ENCODE results near the gene C8G. TPM values are rescaled to one million over a fixed set of nuclear protein-coding genes. Genes with fewer than 3 reads are reported as not detected.
A peak's percentile ranks its signal among the peaks of the same experiment; 100 is the strongest.

Gene C8G
- total RNA-seq (3.4 and 10.8 TPM in 2 replicates), polyA plus RNA-seq (1.2 and 4.4 TPM in 2 replicates)

DNA sequence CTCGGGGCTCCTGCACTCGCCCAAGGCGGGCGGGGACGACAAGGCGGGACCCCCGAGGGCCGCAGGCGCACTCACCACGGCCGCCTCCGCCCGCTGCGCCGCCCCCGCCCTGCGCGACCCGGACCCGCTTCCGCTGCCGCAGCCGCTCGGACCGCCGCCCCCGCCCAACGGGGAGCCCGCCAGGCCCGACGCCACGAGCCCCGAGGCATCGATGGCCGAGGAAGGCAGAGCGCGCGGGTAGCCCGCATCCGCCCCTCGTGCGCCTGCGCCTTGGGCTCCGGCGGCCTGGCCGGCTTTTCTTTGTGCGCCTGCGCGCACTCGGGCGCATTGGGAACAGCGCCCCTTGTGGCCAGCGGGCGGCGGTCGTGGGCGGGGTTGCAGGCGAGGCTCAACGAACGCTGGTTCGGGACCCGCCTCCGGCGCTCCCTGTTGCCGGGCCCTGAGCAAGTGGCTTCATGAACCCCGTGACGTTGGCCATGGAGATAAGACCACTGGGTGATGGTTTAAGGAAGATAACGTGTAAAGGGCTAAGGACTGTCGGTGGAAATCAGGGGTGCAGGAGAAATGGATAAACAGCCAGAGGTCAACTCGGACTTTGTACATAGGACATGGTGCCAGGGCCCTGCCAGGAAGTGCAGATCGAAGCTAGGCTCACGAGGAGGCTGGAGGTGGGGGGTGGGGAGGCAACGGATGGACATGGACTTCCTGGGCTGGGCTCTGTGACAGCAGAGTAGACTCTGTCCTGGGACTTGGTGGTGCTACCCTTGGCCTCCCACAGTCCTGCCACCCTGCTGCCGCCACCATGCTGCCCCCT lies at the start of gene C8G, which contains the start of gene FBXW5:
Gene C8G (plus strand): TSS at position 725 of the 814 bp plus-strand sequence. CDS start 78 bp downstream, at position 803.
Gene FBXW5 (minus strand): TSS at position 220 of the 814 bp plus-strand sequence. CDS start 655 bp downstream, outside the sequence.
- peak within 1 kb of the TSS; percentile 77 for H3K4me3 ChIP-seq
- DNase-seq (ENCODE audit: low read depth in 1 of 2, low spot score in 1 of 2), result peak; percentile 96 to 97
- H3K9me3 ChIP-seq (ENCODE audit: low read depth), result no peaks in the 10 kb centered on the region
- H3K36me3 ChIP-seq, result peaks cover 26% of the 10 kb centered on the region
- H3K27ac ChIP-seq, result peak within 1 kb of the TSS; percentile 85
- peaks cover 7% of the 10 kb centered on the region for H3K4me1 ChIP-seq (ENCODE audit: low read depth)
- H3K27me3 ChIP-seq, result no peaks in the 10 kb centered on the region
- TF ChIP-seq, protein P1, sequence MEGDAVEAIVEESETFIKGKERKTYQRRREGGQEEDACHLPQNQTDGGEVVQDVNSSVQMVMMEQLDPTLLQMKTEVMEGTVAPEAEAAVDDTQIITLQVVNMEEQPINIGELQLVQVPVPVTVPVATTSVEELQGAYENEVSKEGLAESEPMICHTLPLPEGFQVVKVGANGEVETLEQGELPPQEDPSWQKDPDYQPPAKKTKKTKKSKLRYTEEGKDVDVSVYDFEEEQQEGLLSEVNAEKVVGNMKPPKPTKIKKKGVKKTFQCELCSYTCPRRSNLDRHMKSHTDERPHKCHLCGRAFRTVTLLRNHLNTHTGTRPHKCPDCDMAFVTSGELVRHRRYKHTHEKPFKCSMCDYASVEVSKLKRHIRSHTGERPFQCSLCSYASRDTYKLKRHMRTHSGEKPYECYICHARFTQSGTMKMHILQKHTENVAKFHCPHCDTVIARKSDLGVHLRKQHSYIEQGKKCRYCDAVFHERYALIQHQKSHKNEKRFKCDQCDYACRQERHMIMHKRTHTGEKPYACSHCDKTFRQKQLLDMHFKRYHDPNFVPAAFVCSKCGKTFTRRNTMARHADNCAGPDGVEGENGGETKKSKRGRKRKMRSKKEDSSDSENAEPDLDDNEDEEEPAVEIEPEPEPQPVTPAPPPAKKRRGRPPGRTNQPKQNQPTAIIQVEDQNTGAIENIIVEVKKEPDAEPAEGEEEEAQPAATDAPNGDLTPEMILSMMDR (IDR thresholded peaks at IDR 0.05; ENCODE audit: low read depth, low read length), result peak; percentile 90

DNA sequence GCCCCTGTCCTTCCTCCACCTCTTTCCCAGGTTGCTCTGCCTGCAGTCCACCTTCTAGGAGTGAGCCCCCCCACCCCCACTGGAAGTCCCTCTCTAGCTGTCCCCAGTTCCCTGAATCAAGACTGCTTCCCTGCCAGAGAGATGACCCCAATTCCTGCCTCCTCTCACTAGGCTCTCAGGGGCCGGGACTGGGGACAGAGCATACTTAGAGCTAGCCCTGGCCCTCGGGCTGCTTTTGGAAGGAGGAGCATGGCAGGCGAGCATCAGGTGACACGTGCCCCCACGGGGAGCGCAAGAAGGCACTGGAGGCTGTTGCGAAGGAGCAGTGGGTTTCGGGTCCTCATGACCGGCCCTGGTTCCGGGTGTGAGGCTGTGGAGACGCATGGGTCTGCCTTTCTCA lies 49.0 kb upstream of the C8G start:
- TF ChIP-seq, protein P1 (IDR thresholded peaks at IDR 0.05; ENCODE audit: low read depth, low read length), result no peak
- H3K27ac ChIP-seq, result no peak overlapping the region
- H3K36me3 ChIP-seq, result peaks cover 13% of the 10 kb centered on the region
- no peaks in the 10 kb centered on the region for H3K27me3 ChIP-seq
- H3K9me3 ChIP-seq (ENCODE audit: low read depth), result no peaks in the 10 kb centered on the region
- DNase-seq (ENCODE audit: low read depth in 1 of 2, low spot score in 1 of 2), result no peak
- no peak overlapping the region for H3K4me3 ChIP-seq
- no peaks in the 10 kb centered on the region for H3K4me1 ChIP-seq (ENCODE audit: low read depth)

DNA sequence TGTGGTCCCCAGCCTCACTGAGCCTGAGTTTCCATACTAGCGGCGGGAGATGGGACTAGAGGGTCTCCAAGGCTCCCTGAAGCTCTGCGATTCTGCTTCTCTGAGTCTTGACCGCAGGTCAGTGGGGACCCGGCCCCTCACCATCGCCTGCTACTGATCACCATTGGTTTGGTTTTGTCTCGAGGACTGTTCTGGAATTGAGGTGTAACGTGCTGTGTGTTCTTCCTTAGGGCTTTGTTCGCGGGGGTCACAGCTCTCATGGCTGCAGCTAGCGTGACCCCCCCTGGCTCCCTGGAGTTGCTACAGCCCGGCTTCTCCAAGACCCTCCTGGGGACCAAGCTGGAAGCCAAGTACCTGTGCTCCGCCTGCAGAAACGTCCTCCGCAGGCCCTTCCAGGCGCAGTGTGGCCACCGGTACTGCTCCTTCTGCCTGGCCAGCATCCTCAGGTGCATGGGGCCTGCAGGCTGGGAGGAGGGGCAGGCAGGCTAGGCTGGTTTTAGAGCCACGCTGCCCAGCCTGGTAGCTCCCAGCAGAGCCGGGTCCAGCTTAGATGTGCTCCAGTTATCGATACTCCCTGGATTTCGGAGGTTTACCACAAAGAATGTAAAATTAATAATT lies 46.5 kb upstream of the C8G start:
- Histone ChIP-seq H3K27ac (no peak overlapping the region), H3K36me3 (peaks cover 13% of the 10 kb centered on the region), H3K4me1 (ENCODE audit: low read depth) (no peaks in the 10 kb centered on the region), H3K27me3 (no peaks in the 10 kb centered on the region), H3K9me3 (ENCODE audit: low read depth) (no peaks in the 10 kb centered on the region), H3K4me3 (no peak overlapping the region)
- TF ChIP-seq, protein P1 (IDR thresholded peaks at IDR 0.05; ENCODE audit: low read depth, low read length), result no peak
- DNase-seq (ENCODE audit: low read depth in 1 of 2, low spot score in 1 of 2), result no peak

DNA sequence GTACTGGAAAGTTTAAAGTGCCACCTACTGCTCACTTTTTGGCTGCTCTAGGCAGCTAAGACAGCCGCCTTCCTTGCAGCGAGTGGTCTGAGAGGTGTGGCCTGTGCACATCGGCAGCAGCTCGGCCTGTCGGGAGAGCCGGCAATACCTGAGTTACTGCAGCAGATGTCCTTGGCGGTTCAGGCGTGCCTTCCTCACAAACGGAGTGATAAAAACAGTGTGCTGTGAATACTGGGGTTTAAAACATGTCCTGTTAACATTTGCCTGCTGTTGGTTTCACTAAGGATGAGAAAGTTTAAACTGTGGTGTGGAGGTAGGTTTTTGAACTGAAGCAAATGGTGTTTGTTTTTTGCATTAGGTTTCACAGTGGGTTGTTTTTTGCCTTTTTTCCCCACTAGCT lies 45.8 kb upstream of the C8G start:
- Histone ChIP-seq H3K36me3 (peaks cover 13% of the 10 kb centered on the region), H3K27me3 (no peaks in the 10 kb centered on the region), H3K4me3 (no peak overlapping the region), H3K4me1 (ENCODE audit: low read depth) (no peaks in the 10 kb centered on the region), H3K27ac (peak overlapping the region; percentile 51), H3K9me3 (ENCODE audit: low read depth) (no peaks in the 10 kb centered on the region)
- TF ChIP-seq, protein P1 (IDR thresholded peaks at IDR 0.05; ENCODE audit: low read depth, low read length), result no peak
- DNase-seq (ENCODE audit: low read depth in 1 of 2, low spot score in 1 of 2), result no peak

DNA sequence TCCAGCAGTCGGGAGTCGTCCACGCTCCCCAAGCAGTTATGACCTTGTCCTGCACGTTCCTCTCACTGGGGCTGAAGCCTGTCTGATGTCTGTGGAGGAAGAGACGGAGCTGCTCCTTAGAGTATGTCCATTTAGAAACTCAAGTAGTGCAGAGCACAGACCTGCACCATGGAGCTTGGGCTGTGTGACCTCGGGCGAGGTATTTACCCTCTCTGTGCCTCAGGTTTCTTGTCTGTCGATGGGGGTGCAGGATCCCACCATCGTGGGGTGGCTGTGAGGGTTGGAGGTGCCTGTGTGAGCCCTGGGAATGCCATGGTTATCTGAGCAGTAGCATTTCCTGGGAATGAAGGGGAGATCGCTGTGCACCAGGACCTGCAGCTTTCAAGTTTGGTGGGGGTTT lies 44.5 kb upstream of the C8G start:
- Histone ChIP-seq H3K4me3 (no peak overlapping the region), H3K27me3 (no peaks in the 10 kb centered on the region), H3K4me1 (ENCODE audit: low read depth) (no peaks in the 10 kb centered on the region), H3K36me3 (peaks cover 13% of the 10 kb centered on the region), H3K9me3 (ENCODE audit: low read depth) (no peaks in the 10 kb centered on the region), H3K27ac (no peak overlapping the region)
- DNase-seq (ENCODE audit: low read depth in 1 of 2, low spot score in 1 of 2), result no peak
- TF ChIP-seq, protein P1 (IDR thresholded peaks at IDR 0.05; ENCODE audit: low read depth, low read length), result no peak
